ENCODE results near the gene NRCAM. TPM values are rescaled to one million over a fixed set of nuclear protein-coding genes. Genes with fewer than 3 reads are reported as not detected.

The NRCAM gene
- polyA plus RNA-seq, 1 donor (not counting 4 experiments of a cell fraction or from before 2014, with no cell fraction given) = 4.0 TPM

DNA sequence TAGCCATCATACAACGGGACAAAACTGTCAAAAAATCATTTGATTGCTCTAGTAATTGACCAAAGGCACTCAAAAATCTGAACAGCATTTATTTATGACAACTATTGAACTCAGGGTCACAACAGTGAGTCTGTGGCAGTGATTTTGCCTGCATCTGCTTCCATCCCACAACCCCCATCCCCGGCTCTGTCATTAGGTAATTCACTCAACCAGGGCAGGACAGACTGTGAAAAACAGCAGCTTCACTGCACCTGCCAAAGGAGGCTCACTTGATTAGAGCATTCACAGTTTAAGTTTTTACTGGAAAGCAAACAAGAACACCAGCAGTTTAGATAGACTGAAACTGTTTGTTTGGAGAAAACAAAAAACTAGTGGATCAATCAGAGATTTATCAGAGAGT is 22.2 kb downstream of the NRCAM start:
- H3K4me1 ChIP-seq (ENCODE audit: control insufficient read depth, extremely low read depth, insufficient read depth, low read length) = no peaks in the 10 kb centered on the region
- no peak for FAIRE-seq

GRCh38 chr7:108431099-108431498 is 25.1 kb downstream of the NRCAM start:
- TF ChIP-seq CTCF (optimal IDR thresholded peaks at IDR 0.05 in 1 of 3, IDR thresholded peaks at IDR 0.05 in 1 of 3, conservative IDR thresholded peaks at IDR 0.05 in 1 of 3; ENCODE audit: extremely low read depth in 1 of 3, insufficient read depth in 2 of 3, low read length in 3 of 3) = no peak
- TF ChIP-seq EZH2 (IDR thresholded peaks at IDR 0.05; ENCODE audit: low read length) = no peak
- no peaks in the 10 kb centered on the region for H3K9me3 ChIP-seq (ENCODE audit: control insufficient read depth, low read depth, low read length)
- DNase-seq (ENCODE audit: low read depth, low spot score) (no peak), FAIRE-seq (no peak)
- H3K79me2 ChIP-seq (ENCODE audit: control insufficient read depth, insufficient read depth, low read length) = no peaks in the 10 kb centered on the region
- H2AFZ ChIP-seq (ENCODE audit: control insufficient read depth, low read length) = no peak overlapping the region
- H3K4me3 ChIP-seq (ENCODE audit: control insufficient read depth in 2 of 3, extremely low read depth in 1 of 3, insufficient read depth in 2 of 3, low read depth in 1 of 3, low read length in 3 of 3) = no peak overlapping the region
- no peak overlapping the region for H3K9ac ChIP-seq (ENCODE audit: control insufficient read depth, extremely low read depth, insufficient read depth, low read length)
- H4K20me1 ChIP-seq (ENCODE audit: control insufficient read depth, extremely low read depth, insufficient read depth, low read length) = no peaks in the 10 kb centered on the region
- dilution Hi-C loops (cut with MboI; ENCODE audit: extremely low pct_ligation_motif_present, low sequenced_read_pairs) = no loop called here
- no peaks in the 10 kb centered on the region for H3K9me1 ChIP-seq (ENCODE audit: control insufficient read depth, extremely low read depth, insufficient read depth, low read length)
- H3K36me3 ChIP-seq (ENCODE audit: control insufficient read depth in 2 of 2, extremely low read depth in 1 of 2, insufficient read depth in 2 of 2, low read length in 2 of 2) = no peaks in the 10 kb centered on the region
- no peaks in the 10 kb centered on the region for H3K27me3 ChIP-seq (ENCODE audit: control insufficient read depth, extremely low read depth, insufficient read depth, low read length)
- no peak overlapping the region for H3K27ac ChIP-seq (ENCODE audit: control insufficient read depth, insufficient read depth, low read length)
- H3K4me1 ChIP-seq (ENCODE audit: control insufficient read depth, extremely low read depth, insufficient read depth, low read length) = peaks cover 4% of the 10 kb centered on the region
- no peak overlapping the region for H3K4me2 ChIP-seq (ENCODE audit: control insufficient read depth, extremely low read depth, insufficient read depth, low read depth, low read length)

More for the DNA sequence above, 22.2 kb downstream of the NRCAM start:
- Histone ChIP-seq H3K4me3 (ENCODE audit: control insufficient read depth in 2 of 3, extremely low read depth in 1 of 3, insufficient read depth in 2 of 3, low read depth in 1 of 3, low read length in 3 of 3) (no peak overlapping the region), H3K36me3 (ENCODE audit: control insufficient read depth in 2 of 2, extremely low read depth in 1 of 2, insufficient read depth in 2 of 2, low read length in 2 of 2) (no peaks in the 10 kb centered on the region), H4K20me1 (ENCODE audit: control insufficient read depth, extremely low read depth, insufficient read depth, low read length) (no peaks in the 10 kb centered on the region), H3K9me3 (ENCODE audit: control insufficient read depth, low read depth, low read length) (no peaks in the 10 kb centered on the region), H3K4me2 (ENCODE audit: control insufficient read depth, extremely low read depth, insufficient read depth, low read depth, low read length) (no peak overlapping the region), H2AFZ (ENCODE audit: control insufficient read depth, low read length) (no peak overlapping the region), H3K27ac (ENCODE audit: control insufficient read depth, insufficient read depth, low read length) (no peak overlapping the region), H3K27me3 (ENCODE audit: control insufficient read depth, extremely low read depth, insufficient read depth, low read length) (no peaks in the 10 kb centered on the region), H3K79me2 (ENCODE audit: control insufficient read depth, insufficient read depth, low read length) (no peaks in the 10 kb centered on the region), H3K9ac (ENCODE audit: control insufficient read depth, extremely low read depth, insufficient read depth, low read length) (no peak overlapping the region), H3K9me1 (ENCODE audit: control insufficient read depth, extremely low read depth, insufficient read depth, low read length) (no peaks in the 10 kb centered on the region)
- dilution Hi-C loops (cut with MboI; ENCODE audit: extremely low pct_ligation_motif_present, low sequenced_read_pairs) = no loop called here
- TF ChIP-seq EZH2 (IDR thresholded peaks at IDR 0.05; ENCODE audit: low read length) (no peak), CTCF (optimal IDR thresholded peaks at IDR 0.05 in 1 of 3, IDR thresholded peaks at IDR 0.05 in 1 of 3, conservative IDR thresholded peaks at IDR 0.05 in 1 of 3; ENCODE audit: extremely low read depth in 1 of 3, insufficient read depth in 2 of 3, low read length in 3 of 3) (no peak)
- no peak for DNase-seq (ENCODE audit: low read depth, low spot score)

All from keratinocyte (primary cell).